HG03139 (cell line): ENCODE results near the gene RERE.

Source experiments
- ATAC-seq: cut with Tn5 transposase; IDR thresholded peaks from one replicate; pipeline ENCODE4 v1.9.1; 2021; ENCODE audit not compliant: unreplicated experiment

Gene RERE

DNA sequence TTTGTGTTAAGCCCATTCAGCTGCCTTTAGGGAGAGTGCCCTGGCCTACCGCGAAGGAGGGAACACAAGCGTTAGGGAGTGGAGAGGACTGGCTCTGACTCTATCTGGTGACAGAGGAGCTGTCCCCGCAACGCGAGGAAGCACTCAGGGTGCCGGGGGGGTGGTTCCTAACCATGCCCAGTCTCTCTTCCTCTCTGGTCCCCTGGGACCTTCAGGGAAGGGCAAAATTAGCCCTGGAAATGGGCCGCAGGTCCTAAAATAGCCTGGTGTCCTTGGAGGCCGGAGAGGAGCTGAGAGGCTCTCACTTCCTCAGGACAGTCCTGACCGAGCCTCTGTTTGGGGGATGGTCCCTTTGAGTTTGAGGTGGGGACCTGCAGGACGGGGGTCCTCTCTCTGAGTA lies 493.7 kb downstream of the RERE start:
- no peak for ATAC-seq

DNA sequence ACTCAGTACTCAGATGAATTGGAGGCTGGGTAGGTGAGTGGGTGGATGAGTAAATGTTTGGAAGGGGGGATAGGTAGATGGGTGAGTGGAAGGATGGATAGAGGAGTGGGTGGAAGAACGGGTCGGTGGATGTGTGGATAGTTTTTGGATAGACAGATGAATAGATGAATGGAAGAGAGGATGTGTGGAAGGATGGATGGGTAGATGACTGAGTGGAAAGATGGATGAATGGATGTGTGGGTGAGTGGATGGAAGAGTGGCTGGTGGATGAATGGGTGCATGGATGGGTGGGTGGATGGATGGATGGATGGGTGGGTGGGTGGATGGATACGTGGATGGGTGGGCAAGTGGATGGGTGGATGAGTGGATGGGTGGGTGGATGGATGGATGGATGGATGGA lies 495.8 kb downstream of the RERE start:
- no peak for ATAC-seq

DNA sequence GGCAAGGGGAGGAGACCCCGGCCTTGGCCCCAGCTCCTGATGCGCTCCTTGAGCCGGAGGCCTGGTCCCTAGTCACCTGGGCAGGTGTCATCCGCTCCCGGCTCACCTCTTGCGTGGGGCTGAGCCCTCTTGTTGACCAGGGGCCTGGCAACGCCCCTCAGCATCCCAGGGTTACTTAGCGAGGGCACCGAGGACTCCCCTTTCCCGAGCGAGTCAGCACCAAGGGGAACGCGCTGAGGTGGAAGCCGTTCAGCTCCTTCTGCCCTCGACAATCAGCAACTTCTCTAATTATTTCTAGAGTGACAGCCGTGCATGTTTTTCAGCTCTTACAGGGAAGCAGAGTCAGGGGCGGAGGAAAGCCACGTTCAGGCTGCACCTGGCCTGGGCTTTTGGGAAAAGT lies 499.0 kb downstream of the RERE start:
- ATAC-seq: no peak

DNA sequence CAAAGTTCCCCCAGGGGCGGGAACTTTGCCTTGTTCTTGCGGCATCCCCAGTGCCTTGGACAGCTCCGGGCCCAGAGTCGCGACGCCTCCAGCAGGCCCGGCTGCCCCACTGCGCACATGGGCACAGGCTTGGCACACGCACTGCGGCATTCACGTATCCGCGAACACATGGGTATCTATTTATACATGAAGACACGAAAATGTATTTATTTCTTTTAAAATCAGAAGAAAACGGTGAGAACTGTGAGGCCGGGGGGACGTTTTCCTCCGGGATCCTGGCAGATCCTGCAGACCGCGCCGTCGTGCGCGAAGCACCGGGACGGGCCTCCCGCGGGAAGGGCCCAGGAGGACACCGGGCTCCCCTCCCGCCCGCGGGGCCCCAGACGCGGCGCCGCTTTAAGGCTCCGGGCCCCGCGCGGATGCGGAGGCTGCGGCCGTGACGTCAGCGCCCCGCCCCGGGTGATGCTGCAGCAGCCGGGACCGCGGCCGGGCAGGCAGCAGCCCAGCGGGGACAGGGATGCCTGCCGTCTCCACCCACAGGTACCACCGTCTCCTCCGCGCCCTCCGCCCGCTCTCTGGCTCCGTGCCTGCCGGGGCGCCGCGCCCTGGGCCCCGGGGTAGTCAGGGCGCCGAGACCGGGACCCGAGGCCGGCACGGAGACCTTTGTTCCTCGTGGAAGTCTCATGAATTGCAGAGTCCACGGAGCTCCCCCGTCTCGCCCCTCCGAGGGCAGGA lies 499.6 kb downstream of the RERE start, which contains the start of gene SLC45A1:
Gene SLC45A1, plus strand, starts transcription at position 468 of the 735 bp plus-strand sequence. CDS start 6,216 bp downstream, outside the sequence.
- no peak for ATAC-seq

- ATAC-seq: no peak
Observed at GRCh38 chr1:8315573-8316475, 501.6 kb downstream of the RERE start.

- no peak for ATAC-seq
Observed at GRCh38 chr1:8314346-8315280, 502.8 kb downstream of the RERE start.

DNA sequence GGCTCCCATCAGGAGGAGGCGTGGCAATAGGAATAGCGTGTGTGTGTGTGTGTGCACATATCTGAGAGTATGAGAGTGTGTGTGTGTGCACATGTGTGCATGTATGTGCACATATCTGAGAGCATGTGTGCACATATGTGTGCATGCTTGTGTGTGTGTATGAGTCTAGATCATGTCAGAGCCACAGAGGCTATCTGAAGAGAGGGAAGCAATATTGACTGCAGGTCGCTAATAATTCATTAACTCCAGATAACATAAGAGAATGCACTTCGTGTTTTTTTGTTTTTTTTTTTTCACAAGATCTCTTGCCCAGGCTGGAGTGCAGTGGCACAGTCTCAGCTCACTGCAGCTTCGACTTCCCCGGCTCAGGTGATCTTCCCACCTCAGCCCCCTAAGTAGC lies 504.2 kb downstream of the RERE start:
- no peak for ATAC-seq

DNA sequence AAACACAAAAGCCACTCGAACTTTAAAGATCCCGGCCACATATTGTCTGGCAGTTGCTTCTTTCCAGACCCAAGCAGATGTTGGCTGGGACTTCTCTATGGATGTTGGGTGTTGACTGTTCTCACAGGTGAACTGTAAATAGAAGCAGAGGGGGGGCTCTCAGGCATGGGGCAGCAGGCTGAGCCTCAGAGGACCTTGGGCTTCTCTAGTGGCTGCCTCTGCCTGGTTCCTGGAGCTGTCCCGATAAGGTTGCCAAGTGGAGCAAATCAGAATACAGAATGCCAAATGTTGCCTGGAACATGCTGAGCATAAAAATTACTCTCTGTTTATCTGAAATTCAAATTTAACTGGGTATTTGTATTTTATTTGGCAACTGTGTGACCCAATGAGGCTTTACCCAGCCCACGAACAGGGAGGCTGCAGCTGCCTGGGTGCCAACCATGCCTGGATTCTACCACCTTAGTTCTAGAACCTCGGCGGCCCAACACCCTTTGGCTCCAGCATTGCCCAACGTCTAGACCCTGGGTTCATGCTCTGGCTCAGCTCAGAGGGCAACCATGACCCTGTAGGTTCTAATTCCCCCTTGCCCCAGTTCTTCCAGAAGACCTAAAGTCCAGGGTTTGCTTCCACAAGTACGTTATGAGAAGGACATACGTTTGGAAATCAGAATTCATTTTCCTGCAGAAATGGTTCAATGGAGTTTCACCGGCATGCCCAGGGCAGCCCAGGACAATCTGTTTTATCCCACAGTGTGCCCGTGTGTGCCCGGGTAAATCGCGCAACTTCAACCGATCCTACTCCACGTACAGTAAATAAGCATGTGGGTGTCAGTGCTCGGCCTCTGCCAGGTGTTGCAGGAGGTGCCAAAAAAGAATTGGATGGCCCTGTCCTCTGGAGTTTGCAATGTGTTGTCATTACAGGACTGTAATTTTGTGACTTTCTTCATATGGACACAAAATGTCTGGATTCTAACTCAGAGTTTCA lies 504.9 kb downstream of the RERE start:
- ATAC-seq: no peak

DNA sequence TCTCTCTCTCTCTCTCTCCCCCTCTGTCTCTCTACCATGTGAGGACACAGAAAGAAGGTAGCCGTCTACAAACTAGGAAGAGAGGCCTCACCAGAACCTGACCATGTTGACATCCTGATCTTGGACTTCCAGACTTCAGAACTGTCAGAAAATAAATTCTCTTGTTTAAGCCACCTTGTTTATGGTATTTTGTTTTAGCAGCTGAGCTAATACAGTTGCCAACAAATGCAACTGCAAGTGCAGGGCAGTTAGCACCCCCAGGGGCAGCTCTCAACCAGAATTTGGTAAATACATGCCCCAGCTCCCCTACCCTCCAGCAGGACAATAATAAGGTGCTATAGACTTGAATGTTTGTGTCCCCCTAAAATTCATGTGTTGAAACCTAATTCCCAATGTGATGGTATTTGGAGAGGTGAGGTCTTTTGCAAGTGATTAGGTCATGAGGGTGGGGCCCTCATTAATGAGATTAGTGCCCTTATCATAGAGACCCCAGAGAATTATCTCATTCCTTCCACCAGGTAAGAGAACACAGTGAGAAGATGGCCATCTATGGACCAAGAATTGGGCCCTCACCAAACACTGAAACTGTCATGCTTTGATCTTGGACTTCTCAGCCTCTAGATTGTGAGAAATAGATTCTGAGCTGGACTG lies 506.2 kb downstream of the RERE start:
- no peak for ATAC-seq

GRCh38 chr1:8307628-8308027 lies 509.8 kb downstream of the RERE start:
- ATAC-seq: no peak

DNA sequence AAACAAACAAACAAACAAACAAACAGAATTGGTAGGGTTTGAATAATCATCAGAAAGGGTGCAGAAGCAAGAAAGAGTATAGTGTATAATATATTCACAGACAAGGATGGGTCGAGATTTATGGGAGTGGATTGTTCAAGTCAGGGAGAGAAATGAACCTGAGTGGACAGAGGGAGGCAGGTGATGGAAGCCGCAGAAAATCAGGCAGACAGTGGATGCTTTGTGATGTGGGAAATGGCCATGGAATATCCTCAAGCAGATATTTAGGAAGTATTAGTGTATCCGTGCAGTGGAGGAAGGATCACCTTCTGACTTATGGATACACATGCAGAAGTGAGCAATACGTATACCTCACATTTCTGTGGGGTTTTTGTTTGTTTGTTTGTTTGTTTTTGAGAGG lies 513.6 kb downstream of the RERE start:
- no peak for ATAC-seq

GRCh38 chr1:8303141-8303540 lies 514.3 kb downstream of the RERE start:
- no peak for ATAC-seq
